GM12801 (cell line): ENCODE results near the gene RTN4.

Source experiments
- CTCF ChIP-seq: IDR thresholded peaks from one replicate; pipeline ENCODE4 v1.5.1; 2011; ENCODE audit warnings: control low read depth; ENCODE audit not compliant: insufficient read length; ENCODE audit errors: extremely low read depth

Gene RTN4

GRCh38 chr2:54955358-54956110, 94.7 kb downstream of the RTN4 start:
- no peak for TF ChIP-seq CTCF

- no peak for TF ChIP-seq CTCF
Measured at GRCh38 chr2:54954705-54955357, 95.4 kb downstream of the RTN4 start.

GRCh38 chr2:54954158-54954557, 96.1 kb downstream of the RTN4 start:
- TF ChIP-seq CTCF, result no peak

GRCh38 chr2:54952978-54953456, 97.2 kb downstream of the RTN4 start:
- no peak for TF ChIP-seq CTCF

DNA sequence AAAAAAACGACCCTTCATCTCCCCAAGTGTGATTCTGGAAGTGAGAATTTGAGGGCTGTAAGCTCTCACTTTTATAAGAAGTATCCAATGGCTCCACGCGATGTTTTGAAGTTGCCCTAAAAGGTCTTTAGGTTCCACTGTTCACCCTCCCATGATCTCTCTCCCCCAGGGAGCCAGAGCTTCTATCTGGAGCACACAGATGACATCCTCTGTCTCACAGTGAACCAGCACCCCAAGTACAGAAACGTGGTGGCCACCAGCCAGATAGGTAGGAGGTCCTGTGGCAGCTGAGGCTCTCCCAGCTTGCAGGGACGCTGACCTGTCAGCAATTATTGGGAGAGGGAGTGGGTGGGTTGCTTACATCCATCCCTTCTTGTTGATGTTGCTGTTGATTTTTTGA, 97.8 kb downstream of the RTN4 start:
- TF ChIP-seq CTCF, result no peak

- no peak for TF ChIP-seq CTCF
Measured at GRCh38 chr2:54950811-54951210, 99.4 kb downstream of the RTN4 start.

GRCh38 chr2:54949431-54949830, 100.8 kb downstream of the RTN4 start:
- no peak for TF ChIP-seq CTCF
